PC-9 (cell line): ENCODE results near the gene PKNOX2. TPM values are rescaled to one million over a fixed set of nuclear protein-coding genes. Genes with fewer than 3 reads are reported as not detected.

ENCODE experiments used
- BruUV-seq: library from RNA; stranded (reverse); fragments of 400-500 nt; replicated peaks from 2 replicates; lab custom pipeline; 2021; lab: Mats Ljungman, UMichigan
- CTCF ChIA-PET: fragments of 300-600 bp; sonication (Branson Sonifier 250); formaldehyde crosslinking; loops from one replicate; lab custom pipeline; 2022; ENCODE audit warnings: antibody characterized with exemption; lab: Charles Lee
- POLR2A ChIA-PET: fragments of 300-600 bp; sonication (Branson Sonifier 250); formaldehyde crosslinking; loops from one replicate; lab custom pipeline; 2022; ENCODE audit warnings: antibody characterized with exemption; ENCODE audit not compliant: unreplicated experiment; lab: Charles Lee
- DNase-seq, 2 experiments: peaks; one replicate each; pipeline versions ENCODE4 v3.0.0 to v3.0.0-alpha.2; 2015 to 2022; ENCODE audit warnings: mixed read lengths in 1 of 2
- H2AFZ ChIP-seq: fragments of 200-600 bp; sonication (generic); 2 replicates; pipeline ENCODE4 v1.8.1; 2017; ENCODE audit warnings: antibody characterized with exemption
- H3F3A ChIP-seq: fragments of 200-600 bp; sonication (generic); 2 replicates; pipeline ENCODE4 v1.8.1; 2017; ENCODE audit warnings: antibody characterized with exemption, mild to moderate bottlenecking, low read depth; ENCODE audit not compliant: insufficient read depth
- H3K27ac ChIP-seq: fragments of 200-600 bp; sonication (generic); 2 replicates; pipeline ENCODE4 v1.6.1; 2016; ENCODE audit warnings: mixed run types
- H3K27me3 ChIP-seq: fragments of 200-600 bp; sonication (generic); 2 replicates; pipeline ENCODE4 v1.6.1; 2016; ENCODE audit warnings: low read depth, mixed run types; ENCODE audit not compliant: insufficient read depth
- H3K36me3 ChIP-seq: fragments of 200-600 bp; sonication (generic); 2 replicates; pipeline ENCODE4 v1.6.1; 2016; ENCODE audit warnings: low read depth, mixed run types
- H3K4me1 ChIP-seq: fragments of 200-600 bp; sonication (generic); replicated peaks from 2 replicates; pipeline ENCODE4 v1.6.1; 2016; ENCODE audit warnings: mixed run types; ENCODE audit not compliant: insufficient read depth
- H3K4me2 ChIP-seq: fragments of 200-600 bp; sonication (generic); 2 replicates; pipeline ENCODE4 v1.6.1; 2017; ENCODE audit warnings: mixed run types
- H3K4me3 ChIP-seq: fragments of 200-600 bp; sonication (generic); 2 replicates; pipeline ENCODE4 v1.6.1; 2016; ENCODE audit warnings: mixed run types
- H3K79me2 ChIP-seq: fragments of 200-600 bp; sonication (generic); 2 replicates; pipeline ENCODE4 v1.6.1; 2017; ENCODE audit warnings: low read depth, mixed run types
- H3K9me2 ChIP-seq: fragments of 200-600 bp; sonication (generic); 2 replicates; pipeline ENCODE4 v1.8.1; 2017; ENCODE audit warnings: mild to moderate bottlenecking; ENCODE audit not compliant: insufficient read depth
- H3K9me3 ChIP-seq: fragments of 200-600 bp; sonication (generic); 2 replicates; pipeline ENCODE4 v1.8.1; 2016; ENCODE audit warnings: low read depth; ENCODE audit not compliant: insufficient read depth
- H4K20me1 ChIP-seq: fragments of 200-600 bp; sonication (generic); 2 replicates; pipeline ENCODE4 v1.8.1; 2017; ENCODE audit not compliant: insufficient read depth
- CTCF ChIP-seq: fragments of 200-600 bp; sonication (generic); conservative IDR thresholded peaks from 2 replicates; pipeline ENCODE4 v1.6.1; 2017; ENCODE audit warnings: mixed run types, antibody characterized with exemption, mild to moderate bottlenecking, moderate library complexity
- EZH2 ChIP-seq: fragments of 200-600 bp; sonication (generic); IDR thresholded peaks from 2 replicates; pipeline ENCODE4 v1.8.0; 2017; ENCODE audit warnings: antibody characterized with exemption, low read depth
- intact Hi-C: fragments of 100-400 bp; cut with micrococcal nuclease; formaldehyde crosslinking; loops from one replicate; pipeline ENCODE4 v1.10.0; 2022; ENCODE audit not compliant: unreplicated experiment
- total RNA-seq: library from RNA; stranded (reverse); gene quantifications from 2 replicates; pipeline ENCODE4 v1.2.3, GENCODE V29; 2021

Gene PKNOX2
- total RNA-seq, 1 experiment from 2014 or later = not detected

DNA sequence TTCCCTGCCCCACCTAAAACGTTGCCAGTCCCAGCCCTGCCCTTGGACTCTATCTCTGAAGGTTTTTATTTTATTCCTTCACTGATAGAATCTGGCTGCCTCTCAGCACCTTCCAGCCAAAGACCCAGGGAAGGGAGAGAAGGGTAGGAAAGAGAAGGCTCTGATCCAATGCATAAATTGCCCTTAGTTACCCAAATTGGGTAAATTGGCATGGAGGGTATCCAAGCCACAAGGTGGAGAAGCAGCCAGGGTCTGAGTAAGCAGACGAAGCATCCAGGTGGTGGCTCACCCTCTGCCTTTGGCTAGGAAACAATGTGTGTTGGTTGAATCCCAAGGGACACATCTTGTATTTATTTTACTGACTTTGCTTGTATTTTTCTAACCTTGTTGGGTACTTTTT, 242.5 kb downstream of the PKNOX2 start:
- Histone ChIP-seq H3K27ac (no peak overlapping the region), H3K36me3 (no peaks in the 10 kb centered on the region), H4K20me1 (no peaks in the 10 kb centered on the region), H3K4me3 (no peak overlapping the region), H3K4me2 (no peak overlapping the region), H3F3A (no peaks in the 10 kb centered on the region), H3K4me1 (no peaks in the 10 kb centered on the region), H2AFZ (no peak overlapping the region), H3K9me2 (no peaks in the 10 kb centered on the region), H3K79me2 (no peaks in the 10 kb centered on the region), H3K9me3 (no peaks in the 10 kb centered on the region), H3K27me3 (peaks cover 89% of the 10 kb centered on the region)
- no peak for TF ChIP-seq CTCF
- TF ChIP-seq EZH2 = no peak
- ChIA-PET CTCF (no interaction called here), POLR2A (no interaction called here)
- BruUV-seq = no TSS peak
- DNase-seq = no peak
- intact Hi-C loops = loop anchor here (10.0 kb wide), 1 partner anchor 572 kb away; no protein-coding TSS in a partner anchor

GRCh38 chr11:125408311-125408711, 243.8 kb downstream of the PKNOX2 start:
- Histone ChIP-seq H3K27ac (no peak overlapping the region), H3K9me3 (no peaks in the 10 kb centered on the region), H2AFZ (no peak overlapping the region), H3K4me1 (no peaks in the 10 kb centered on the region), H3K4me2 (no peak overlapping the region), H3K27me3 (peaks cover 81% of the 10 kb centered on the region), H3K79me2 (no peaks in the 10 kb centered on the region), H4K20me1 (no peaks in the 10 kb centered on the region), H3K9me2 (no peaks in the 10 kb centered on the region), H3F3A (no peaks in the 10 kb centered on the region), H3K4me3 (no peak overlapping the region), H3K36me3 (no peaks in the 10 kb centered on the region)
- no peak for DNase-seq
- intact Hi-C loops = loop anchor here (10.0 kb wide), 1 partner anchor 574 kb away; no protein-coding TSS in a partner anchor
- ChIA-PET POLR2A (no interaction called here), CTCF (no interaction called here)
- no TSS peak for BruUV-seq
- TF ChIP-seq CTCF = no peak
- no peak for TF ChIP-seq EZH2

GRCh38 chr11:125410091-125410490, 245.5 kb downstream of the PKNOX2 start:
- Histone ChIP-seq H3K4me2 (no peak overlapping the region), H3K4me3 (no peak overlapping the region), H3K4me1 (no peaks in the 10 kb centered on the region), H3K27ac (no peak overlapping the region), H3K36me3 (no peaks in the 10 kb centered on the region), H3K79me2 (no peaks in the 10 kb centered on the region), H3K27me3 (peaks cover 67% of the 10 kb centered on the region), H3F3A (no peaks in the 10 kb centered on the region), H3K9me3 (no peaks in the 10 kb centered on the region), H4K20me1 (no peaks in the 10 kb centered on the region), H2AFZ (no peak overlapping the region), H3K9me2 (no peaks in the 10 kb centered on the region)
- DNase-seq = no peak
- intact Hi-C loops = no loop called here
- BruUV-seq = no TSS peak
- CTCF ChIA-PET = interaction anchor here (0.5 kb wide), 1 partner anchor 19 kb away, joined by 3 read pairs; no protein-coding TSS in a partner anchor
- TF ChIP-seq EZH2 = no peak
- TF ChIP-seq CTCF = no peak
- POLR2A ChIA-PET = no interaction called here
